Endothelial cell of umbilical vein (primary cell): ENCODE measurements around the gene PTGDR2.

Source experiments
- EZH2 ChIP-seq: IDR thresholded peaks from 2 replicates; pipeline ENCODE4 v1.6.1; 2012; ENCODE audit warnings: borderline replicate concordance, low read depth, mild to moderate bottlenecking, moderate library complexity, low read length, inconsistent platforms; ENCODE audit not compliant: severe bottlenecking
- JUN ChIP-seq: IDR thresholded peaks from 2 replicates; pipeline ENCODE4 v1.6.1; 2011; ENCODE audit warnings: borderline replicate concordance, low read depth; ENCODE audit not compliant: insufficient read length, insufficient read depth
- MYC ChIP-seq: IDR thresholded peaks from one replicate; pipeline ENCODE4 v1.6.1; 2011; ENCODE audit warnings: mild to moderate bottlenecking, low read depth, low read length
- POLR2A ChIP-seq: IDR thresholded peaks from 2 replicates; pipeline ENCODE4 v1.6.1; 2012; ENCODE audit warnings: low read depth, mild to moderate bottlenecking, control low read depth, low read length
- POLR2AphosphoS5 ChIP-seq: IDR thresholded peaks from 2 replicates; pipeline ENCODE4 v1.6.1; 2012; ENCODE audit warnings: low read depth, mild to moderate bottlenecking, control low read depth, low read length, moderate library complexity; ENCODE audit not compliant: insufficient read depth
- TF ChIP-seq, protein P1 (sequence below), 2 donors: IDR thresholded peaks; 1 replicate in 1 of 2; 2 replicates in 1 of 2; pipeline ENCODE4 v1.5.1; 2011; ENCODE audit warnings: low read length in 2 of 2, mild to moderate bottlenecking in 2 of 2, moderate library complexity in 2 of 2, control low read depth in 1 of 2, inconsistent platforms in 1 of 2, low read depth in 1 of 2; ENCODE audit not compliant: insufficient read depth in 1 of 2; ENCODE audit errors: extremely low read depth in 1 of 2
- TF ChIP-seq, protein P2 (sequence below): IDR thresholded peaks from 2 replicates; pipeline ENCODE4 v1.6.1; 2011; ENCODE audit not compliant: insufficient read depth, insufficient read length

DNA sequence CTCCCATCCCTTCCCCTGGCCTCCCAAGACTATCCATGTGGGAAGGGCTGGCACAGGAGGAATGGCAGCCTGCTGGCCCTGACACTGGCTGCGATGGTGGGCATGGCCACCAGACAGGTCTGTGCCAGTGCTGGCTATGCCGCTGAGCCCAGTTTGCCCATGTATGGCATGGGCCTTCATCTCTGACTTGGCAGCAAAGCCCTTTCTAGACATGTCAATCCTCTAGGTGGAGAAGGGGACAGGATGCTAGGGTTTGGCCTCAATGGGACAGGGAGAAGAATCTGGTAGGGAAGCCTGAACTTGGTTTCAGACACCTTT lies 20.4 kb upstream of the PTGDR2 start:
- TF ChIP-seq, protein P1, sequence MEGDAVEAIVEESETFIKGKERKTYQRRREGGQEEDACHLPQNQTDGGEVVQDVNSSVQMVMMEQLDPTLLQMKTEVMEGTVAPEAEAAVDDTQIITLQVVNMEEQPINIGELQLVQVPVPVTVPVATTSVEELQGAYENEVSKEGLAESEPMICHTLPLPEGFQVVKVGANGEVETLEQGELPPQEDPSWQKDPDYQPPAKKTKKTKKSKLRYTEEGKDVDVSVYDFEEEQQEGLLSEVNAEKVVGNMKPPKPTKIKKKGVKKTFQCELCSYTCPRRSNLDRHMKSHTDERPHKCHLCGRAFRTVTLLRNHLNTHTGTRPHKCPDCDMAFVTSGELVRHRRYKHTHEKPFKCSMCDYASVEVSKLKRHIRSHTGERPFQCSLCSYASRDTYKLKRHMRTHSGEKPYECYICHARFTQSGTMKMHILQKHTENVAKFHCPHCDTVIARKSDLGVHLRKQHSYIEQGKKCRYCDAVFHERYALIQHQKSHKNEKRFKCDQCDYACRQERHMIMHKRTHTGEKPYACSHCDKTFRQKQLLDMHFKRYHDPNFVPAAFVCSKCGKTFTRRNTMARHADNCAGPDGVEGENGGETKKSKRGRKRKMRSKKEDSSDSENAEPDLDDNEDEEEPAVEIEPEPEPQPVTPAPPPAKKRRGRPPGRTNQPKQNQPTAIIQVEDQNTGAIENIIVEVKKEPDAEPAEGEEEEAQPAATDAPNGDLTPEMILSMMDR (IDR thresholded peaks at IDR 0.05; ENCODE audit: extremely low read depth in 1 of 2, insufficient read depth in 1 of 2, low read depth in 1 of 2, low read length in 2 of 2) = no peak
- no peak for TF ChIP-seq POLR2AphosphoS5
- TF ChIP-seq MYC = no peak
- TF ChIP-seq POLR2A = no peak
- TF ChIP-seq, protein P2, sequence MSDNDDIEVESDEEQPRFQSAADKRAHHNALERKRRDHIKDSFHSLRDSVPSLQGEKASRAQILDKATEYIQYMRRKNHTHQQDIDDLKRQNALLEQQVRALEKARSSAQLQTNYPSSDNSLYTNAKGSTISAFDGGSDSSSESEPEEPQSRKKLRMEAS = no peak
- TF ChIP-seq EZH2 = no peak
- no peak for TF ChIP-seq JUN
